D721Med (cell line): ENCODE data around the gene RICTOR.
"Not testable (repeated sequence)": the region's sequence is repeated elsewhere in the genome, so short reads cannot be mapped to it uniquely, and the experiment has no call there.

Experiments used
- DNase-seq: peaks from one replicate; pipeline ENCODE4 v3.0.0; 2011; ENCODE audit warnings: low spot score; ENCODE audit not compliant: insufficient read length
- FAIRE-seq: peaks from 2 replicates; lab custom pipeline; 2011; peaks lifted over from hg19 to GRCh38; lab: Jason Lieb, UNC
- TF ChIP-seq, protein P1 (sequence below): IDR thresholded peaks from 2 replicates; pipeline ENCODE4 v1.5.1; 2012; ENCODE audit warnings: mild to moderate bottlenecking, control low read depth; ENCODE audit not compliant: insufficient read depth; ENCODE audit errors: missing control alignments

RICTOR gene

DNA sequence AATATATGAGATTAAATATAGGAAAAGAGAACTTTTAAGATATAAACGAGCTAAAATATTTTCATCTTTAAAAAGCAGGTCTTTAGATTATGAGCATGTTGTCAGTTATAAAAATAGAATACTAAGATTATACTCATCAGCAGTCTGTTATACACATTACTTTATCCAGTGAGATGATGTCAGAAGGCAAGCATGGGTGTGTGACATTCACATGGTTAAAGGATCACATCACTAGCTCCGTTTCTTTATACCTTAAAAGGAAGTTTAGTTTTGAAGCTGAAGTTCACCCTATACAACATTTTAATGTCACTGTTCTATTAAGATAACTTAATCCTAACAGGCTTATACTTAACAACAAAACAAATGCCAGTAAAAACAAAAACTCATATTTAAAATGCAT lies 59.6 kb downstream of the RICTOR start:
- FAIRE-seq, result no peak
- TF ChIP-seq, protein P1, sequence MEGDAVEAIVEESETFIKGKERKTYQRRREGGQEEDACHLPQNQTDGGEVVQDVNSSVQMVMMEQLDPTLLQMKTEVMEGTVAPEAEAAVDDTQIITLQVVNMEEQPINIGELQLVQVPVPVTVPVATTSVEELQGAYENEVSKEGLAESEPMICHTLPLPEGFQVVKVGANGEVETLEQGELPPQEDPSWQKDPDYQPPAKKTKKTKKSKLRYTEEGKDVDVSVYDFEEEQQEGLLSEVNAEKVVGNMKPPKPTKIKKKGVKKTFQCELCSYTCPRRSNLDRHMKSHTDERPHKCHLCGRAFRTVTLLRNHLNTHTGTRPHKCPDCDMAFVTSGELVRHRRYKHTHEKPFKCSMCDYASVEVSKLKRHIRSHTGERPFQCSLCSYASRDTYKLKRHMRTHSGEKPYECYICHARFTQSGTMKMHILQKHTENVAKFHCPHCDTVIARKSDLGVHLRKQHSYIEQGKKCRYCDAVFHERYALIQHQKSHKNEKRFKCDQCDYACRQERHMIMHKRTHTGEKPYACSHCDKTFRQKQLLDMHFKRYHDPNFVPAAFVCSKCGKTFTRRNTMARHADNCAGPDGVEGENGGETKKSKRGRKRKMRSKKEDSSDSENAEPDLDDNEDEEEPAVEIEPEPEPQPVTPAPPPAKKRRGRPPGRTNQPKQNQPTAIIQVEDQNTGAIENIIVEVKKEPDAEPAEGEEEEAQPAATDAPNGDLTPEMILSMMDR, result no peak
- DNase-seq, result no peak

DNA sequence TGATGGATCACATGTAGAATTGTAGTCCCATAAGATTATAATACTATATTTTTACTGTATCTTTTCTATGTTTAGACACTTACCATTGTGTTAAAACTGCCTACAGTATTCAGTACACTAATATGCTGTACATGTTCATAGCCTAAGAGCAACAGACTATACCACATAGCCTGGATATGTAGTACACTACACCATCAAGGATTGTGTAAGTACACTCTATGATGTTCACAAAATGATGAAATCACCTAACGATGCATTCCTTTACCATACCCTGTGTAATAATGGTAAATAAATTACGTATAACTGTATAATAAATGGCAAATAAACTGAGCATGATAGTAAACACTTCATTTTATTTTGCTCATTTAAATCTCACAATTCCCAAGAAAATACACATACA lies 60.3 kb downstream of the RICTOR start:
- FAIRE-seq (peak; percentile 90), DNase-seq (no peak)
- TF ChIP-seq, protein P1, result no peak

DNA sequence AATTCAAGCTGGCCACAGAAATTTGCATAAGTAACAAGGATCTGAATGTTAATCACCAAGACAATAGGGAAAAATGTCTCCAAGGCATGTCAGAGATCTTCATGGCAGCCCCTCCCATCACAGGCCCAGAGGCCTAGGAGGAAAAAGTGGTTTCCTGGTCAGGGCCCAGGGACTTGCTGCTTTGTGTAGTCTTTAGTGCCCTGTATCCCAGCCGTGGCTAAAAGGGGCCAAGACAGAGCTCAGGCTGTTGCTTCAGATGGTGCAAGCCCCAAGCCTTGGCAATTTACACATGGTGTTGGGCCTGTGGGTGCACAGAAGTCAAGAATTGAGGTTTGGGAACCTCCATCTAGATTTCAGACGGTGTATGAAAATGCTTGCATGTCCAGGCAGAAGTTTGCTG lies 63.2 kb downstream of the RICTOR start:
- FAIRE-seq, DNase-seq: not testable (repeated sequence)

DNA sequence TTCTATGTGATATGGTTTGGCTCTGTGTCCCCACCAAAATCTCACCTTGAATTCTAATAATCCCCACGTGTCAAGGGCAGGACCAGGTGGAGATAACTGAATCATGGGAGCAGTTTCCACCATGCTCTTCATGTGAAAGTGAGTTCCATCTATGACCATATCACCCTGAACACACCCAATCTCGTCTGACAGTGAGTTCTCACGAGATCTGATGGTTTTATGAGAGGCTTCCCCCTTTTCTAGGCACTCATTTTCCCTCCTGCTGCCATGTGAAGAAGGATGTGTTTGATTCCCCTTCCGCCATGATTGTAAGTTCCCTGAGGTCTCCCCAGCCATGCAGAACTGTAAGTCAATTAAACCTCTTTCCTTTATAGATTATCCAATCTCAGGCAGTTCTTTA lies 64.2 kb downstream of the RICTOR start:
- DNase-seq (no peak), FAIRE-seq (no peak)
- TF ChIP-seq, protein P1, result no peak

DNA sequence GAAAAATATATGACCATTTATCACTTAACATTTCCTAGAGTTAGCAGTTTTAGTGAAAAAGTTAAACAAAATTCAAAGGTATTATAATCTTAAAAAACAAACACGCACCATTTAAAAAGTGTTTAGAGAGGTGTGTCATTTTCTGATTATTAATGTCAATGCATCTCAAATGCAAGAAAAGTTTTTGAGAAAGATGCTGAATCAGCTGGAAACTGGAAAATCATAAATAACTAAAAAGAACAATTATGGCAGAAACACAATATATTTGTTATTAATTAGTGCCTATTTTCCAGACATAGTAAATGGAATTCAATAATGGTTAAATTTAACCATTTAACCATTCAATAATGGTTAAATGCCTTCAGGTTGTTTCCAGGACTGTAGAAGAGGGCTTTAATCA lies 64.9 kb downstream of the RICTOR start:
- TF ChIP-seq, protein P1, result no peak
- FAIRE-seq, result no peak
- DNase-seq, result no peak

DNA sequence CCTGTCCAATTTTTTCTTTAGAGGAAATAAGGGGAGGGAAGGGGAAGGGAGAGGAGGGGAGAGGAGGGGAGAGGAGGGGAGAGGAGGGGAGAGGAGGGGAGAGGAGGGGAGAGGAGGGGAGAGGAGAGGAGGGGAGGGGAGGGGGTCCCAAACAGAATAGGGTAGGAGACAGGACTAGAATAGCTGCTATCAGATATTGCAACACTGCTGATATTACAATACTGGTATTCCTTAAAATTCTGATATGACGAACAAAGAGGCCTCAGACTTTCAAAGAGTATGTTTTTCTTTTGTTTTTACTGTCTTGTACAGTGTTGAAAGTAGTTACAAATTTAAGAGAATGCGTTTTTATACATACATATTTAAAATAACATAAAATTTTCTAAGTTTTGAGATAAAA lies 67.5 kb downstream of the RICTOR start:
- TF ChIP-seq, protein P1, result no peak
- FAIRE-seq (no peak), DNase-seq (no peak)

DNA sequence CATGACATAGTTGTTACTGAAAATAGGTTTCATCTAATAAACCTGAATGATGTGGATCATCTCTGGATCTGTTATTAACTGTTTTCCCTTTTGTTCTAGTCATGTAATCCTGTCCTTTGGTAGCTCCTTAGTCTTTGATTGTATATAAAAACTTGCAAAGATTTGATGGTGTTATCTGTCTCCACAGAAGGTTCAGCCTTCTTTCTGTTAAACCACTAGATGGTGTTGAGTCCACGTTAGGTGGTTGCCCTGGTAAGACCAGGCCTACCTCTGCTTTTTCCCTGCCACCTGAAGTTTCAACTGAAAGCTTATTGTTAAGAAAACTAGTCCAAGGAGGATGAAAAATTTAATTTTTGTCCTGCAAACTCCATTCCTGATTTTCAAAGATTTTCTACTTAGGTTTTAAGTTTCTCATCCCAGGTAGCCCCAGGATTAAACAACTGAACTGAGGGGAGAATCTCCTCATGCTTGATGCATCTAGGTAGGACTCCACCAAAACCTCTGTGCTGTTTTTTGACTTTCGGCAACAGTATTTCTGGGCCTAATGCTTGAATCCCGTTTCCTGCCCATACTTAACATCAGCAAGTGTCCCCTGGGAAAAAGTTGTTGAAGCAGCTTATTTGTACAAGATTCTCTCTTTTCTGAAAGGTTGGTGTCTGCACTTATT lies 68.5 kb downstream of the RICTOR start:
- TF ChIP-seq, protein P1, result peak; percentile 16
- FAIRE-seq (no peak), DNase-seq (no peak)
